Esophagus squamous epithelium (tissue), 5 donors: ENCODE measurements around the gene RASIP1. TPM values are rescaled to one million over a fixed set of nuclear protein-coding genes. Genes with fewer than 3 reads are reported as not detected.
"Not testable (repeated sequence)": the region's sequence is repeated elsewhere in the genome, so short reads cannot be mapped to it uniquely, and the experiment has no call there.

Source experiments
- DNase-seq: peaks from one replicate; lab custom pipeline; 2025; lab: John Stamatoyannopoulos, UW
- H3K27ac ChIP-seq, 4 donors: fragments of 200-600 bp; sonication (generic); one replicate each; pipeline ENCODE4 v1.5.1; 2016 to 2019; ENCODE audit warnings: mild to moderate bottlenecking in 1 of 4
- H3K27me3 ChIP-seq, 4 donors: fragments of 200-600 bp; sonication (generic); 1 replicate in 3 of 4; 2 replicates in 1 of 4; pipeline versions ENCODE4 v1.5.1 to v1.6.0; 2017 to 2021; ENCODE audit warnings: antibody characterized with exemption in 1 of 4
- H3K36me3 ChIP-seq, 3 donors: fragments of 200-600 bp; sonication (generic); one replicate each; pipeline ENCODE4 v1.5.1; 2016 to 2019
- H3K4me1 ChIP-seq, 3 donors: fragments of 200-600 bp; sonication (generic); one replicate each; pipeline ENCODE4 v1.5.1; 2017 to 2019
- H3K4me3 ChIP-seq, 4 donors: fragments of 200-600 bp; sonication (generic); 1 replicate in 3 of 4; 2 replicates in 1 of 4; pipeline ENCODE4 v1.5.1; 2016 to 2019; ENCODE audit warnings: mild to moderate bottlenecking in 2 of 4, moderate library complexity in 1 of 4
- H3K9me3 ChIP-seq, 3 donors: fragments of 200-600 bp; sonication (generic); one replicate each; pipeline ENCODE4 v1.5.1; 2016 to 2019
- CTCF ChIP-seq, 6 experiments: fragments of 450-650 bp in 4 of 6; fragments of 200-600 bp in 2 of 6; sonication (generic) in 2 of 6; IDR thresholded peaks; one replicate each; pipeline ENCODE4 v1.5.1; 2016 to 2019; ENCODE audit warnings: antibody characterized with exemption in 6 of 6, mild to moderate bottlenecking in 4 of 6, moderate library complexity in 4 of 6
- POLR2A ChIP-seq, 4 donors: fragments of 450-650 bp; IDR thresholded peaks; one replicate each; pipeline ENCODE4 v1.6.1; 2017; ENCODE audit warnings: antibody characterized with exemption in 4 of 4, mild to moderate bottlenecking in 4 of 4, moderate library complexity in 3 of 4
- WGBS, 2 donors: methylation state at CpG; one replicate each; pipeline ENCODE4 v1.1.5; 2018; 5-methylcytosine and 5-hydroxymethylcytosine counted together
- intact Hi-C: fragments of 100-400 bp; cut with DNase I; formaldehyde crosslinking; loops from one replicate; pipeline ENCODE4 v1.15.0; 2022
- total RNA-seq, 4 donors: library from RNA; depleted of rRNA; stranded (reverse); fragments of >200 nt; gene quantifications; one replicate each; pipeline ENCODE4 v1.1.0, GENCODE V29; 2016
- donor health status: DM: yes; HTN: yes; CAD: no.

RASIP1 gene
- total RNA-seq, 4 donors from 2014 or later = 4.0 to 9.6 (median 6.5) TPM

GRCh38 chr19:48770266-48770665 is 29.9 kb upstream of the RASIP1 start:
- Histone ChIP-seq H3K4me1 (peaks cover 3 to 31% (median 3%) of the 10 kb centered on the region in 3 donors), H3K36me3 (no peaks in the 10 kb centered on the region), H3K4me3 (no peak overlapping the region), H3K9me3 (no peaks in the 10 kb centered on the region), H3K27me3 (no peaks in the 10 kb centered on the region), H3K27ac (peak overlapping the region; percentile 63 to 92 (median 87))
- 55 to 60% methylated on average over 6 to 7 of the region's 7 CpGs for whole genome bisulfite sequencing, 2 donors
- intact Hi-C loops = loop anchor here (10.0 kb wide), 1 partner anchor 115 kb away; no protein-coding TSS in a partner anchor
- TF ChIP-seq CTCF (IDR thresholded peaks at IDR 0.05) (no peak), POLR2A (IDR thresholded peaks at IDR 0.05) (no peak)
- DNase-seq = no peak

- H3K4me1 ChIP-seq = peaks cover 3 to 27% (median 3%) of the 10 kb centered on the region in 3 donors
- no peak overlapping the region for H3K27ac ChIP-seq
- no peaks in the 10 kb centered on the region for H3K36me3 ChIP-seq
- intact Hi-C loops = no loop called here
- H3K4me3 ChIP-seq = no peak overlapping the region
- H3K27me3 ChIP-seq = no peaks in the 10 kb centered on the region
- WGBS, 2 donors = 78 to 85% methylated on average over 11 of the region's 11 CpGs
- H3K9me3 ChIP-seq = no peaks in the 10 kb centered on the region
- DNase-seq = no peak
- TF ChIP-seq CTCF (IDR thresholded peaks at IDR 0.05) (no peak), POLR2A (IDR thresholded peaks at IDR 0.05) (no peak)
These were observed 28.7 kb upstream of the RASIP1 start for GRCh38 chr19:48768994-48769713.

- H3K4me3 ChIP-seq, H3K27ac ChIP-seq, intact Hi-C loops, H3K36me3 ChIP-seq, H3K27me3 ChIP-seq, DNase-seq, H3K9me3 ChIP-seq: not testable (repeated sequence)
- H3K4me1 ChIP-seq = peaks cover 3 to 23% (median 3%) of the 10 kb centered on the region in 3 donors
- WGBS, 2 donors = 49 to 53% methylated on average over 6 of the region's 6 CpGs
These were observed 27.9 kb upstream of the RASIP1 start for GRCh38 chr19:48768171-48768753.

DNA sequence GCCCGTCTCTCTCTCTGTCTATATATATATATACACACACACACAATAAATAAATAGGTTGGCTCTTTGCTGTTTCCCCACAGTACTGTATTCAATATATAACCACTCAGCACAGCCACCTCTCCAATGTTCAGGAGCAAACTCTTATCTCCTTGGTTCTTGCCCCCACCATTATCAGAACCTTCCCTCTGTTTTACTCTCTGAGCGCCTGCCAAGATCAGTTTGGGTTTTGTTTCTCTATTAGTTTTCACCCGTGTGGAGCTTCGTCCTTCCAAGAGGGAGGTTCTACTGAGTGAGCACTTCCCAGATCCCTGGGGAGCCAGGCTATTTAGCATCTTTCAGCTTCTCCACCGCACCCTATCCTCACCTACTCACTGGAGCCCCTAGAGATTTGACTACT is 25.4 kb upstream of the RASIP1 start:
- DNase-seq, intact Hi-C loops: not testable (repeated sequence)

GRCh38 chr19:48760504-48761205 is 20.2 kb upstream of the RASIP1 start:
- TF ChIP-seq POLR2A (IDR thresholded peaks at IDR 0.05) (no peak), CTCF (IDR thresholded peaks at IDR 0.05) (no peak)
- no peak overlapping the region for H3K4me3 ChIP-seq
- no peak for DNase-seq
- H3K36me3 ChIP-seq = no peaks in the 10 kb centered on the region
- H3K4me1 ChIP-seq = peaks cover 0 to 9% (median 0%) of the 10 kb centered on the region in 3 donors
- H3K27me3 ChIP-seq = peaks cover 0 to 15% (median 0%) of the 10 kb centered on the region in 4 donors
- WGBS, 2 donors = 48 to 60% methylated on average over 12 to 14 of the region's 16 CpGs
- intact Hi-C loops = no loop called here
- peak overlapping the region in 3 of 4 donors; percentile 3 to 65 (median 61) for H3K27ac ChIP-seq
- no peaks in the 10 kb centered on the region for H3K9me3 ChIP-seq

More for the DNA sequence above, 25.4 kb upstream of the RASIP1 start:
- H3K4me1 ChIP-seq = peaks cover 0 to 12% (median under 1%) of the 10 kb centered on the region in 3 donors
- not testable (repeated sequence) for H3K27me3 ChIP-seq, H3K9me3 ChIP-seq, H3K4me3 ChIP-seq, H3K27ac ChIP-seq, H3K36me3 ChIP-seq
- 36 to 41% methylated on average over 5 of the region's 5 CpGs for WGBS, 2 donors
